SHP77 treated with DMSO at 0.1 percent for 48 hours (cell line): ENCODE data around the gene CRYAA.
"Not testable (repeated sequence)": the region's sequence is repeated elsewhere in the genome, so short reads cannot be mapped to it uniquely, and the experiment has no call there.

Experiments
- DNase-seq: peaks from one replicate; lab custom pipeline; 2025; lab: John Stamatoyannopoulos, UW

CRYAA gene, protein sequence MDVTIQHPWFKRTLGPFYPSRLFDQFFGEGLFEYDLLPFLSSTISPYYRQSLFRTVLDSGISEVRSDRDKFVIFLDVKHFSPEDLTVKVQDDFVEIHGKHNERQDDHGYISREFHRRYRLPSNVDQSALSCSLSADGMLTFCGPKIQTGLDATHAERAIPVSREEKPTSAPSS

DNA sequence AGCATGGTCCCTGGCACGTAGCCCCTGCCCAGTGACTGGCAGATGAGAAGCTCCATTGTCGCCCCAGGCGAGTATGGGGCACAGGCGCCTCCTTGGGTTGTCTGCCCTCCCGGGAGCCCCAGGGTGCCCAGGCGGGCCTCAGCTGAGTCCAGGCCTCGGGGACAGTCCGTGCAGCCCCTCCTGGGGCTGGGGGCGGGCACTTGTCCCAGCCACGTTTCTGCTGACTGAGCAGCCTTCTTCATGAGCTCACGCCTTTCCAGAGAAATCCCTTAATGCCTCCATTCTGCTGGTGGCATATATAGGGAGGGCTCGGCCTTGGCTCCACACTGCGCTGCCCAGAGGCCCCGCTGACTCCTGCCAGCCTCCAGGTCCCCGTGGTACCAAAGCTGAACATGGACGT, at the start of gene CRYAA:
Gene CRYAA (plus strand): TSS at position 301 of the 400 bp plus-strand sequence. CDS start 92 bp downstream, at position 393.
- DNase-seq, result not testable (repeated sequence)

DNA sequence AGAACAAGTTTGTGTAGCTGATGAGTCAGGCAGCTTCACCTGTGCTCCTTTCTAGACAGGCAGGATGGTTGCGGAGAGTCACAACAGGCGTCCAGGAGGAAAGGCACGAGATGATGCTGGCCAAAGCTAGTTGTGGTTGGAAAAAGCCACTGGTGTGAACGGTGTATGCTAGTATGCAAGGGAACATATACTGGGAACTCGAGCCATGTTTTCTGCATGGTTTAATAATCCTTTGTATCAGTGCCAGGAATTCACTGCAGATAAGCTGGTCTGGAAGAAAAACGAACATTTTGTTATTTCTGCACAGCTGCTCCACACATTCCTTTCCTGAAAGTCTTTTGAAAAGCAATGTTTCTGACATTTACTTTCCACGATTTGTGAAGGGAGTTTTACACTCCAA, 38.7 kb upstream of the CRYAA start:
- DNase-seq, result not testable (repeated sequence)

DNA sequence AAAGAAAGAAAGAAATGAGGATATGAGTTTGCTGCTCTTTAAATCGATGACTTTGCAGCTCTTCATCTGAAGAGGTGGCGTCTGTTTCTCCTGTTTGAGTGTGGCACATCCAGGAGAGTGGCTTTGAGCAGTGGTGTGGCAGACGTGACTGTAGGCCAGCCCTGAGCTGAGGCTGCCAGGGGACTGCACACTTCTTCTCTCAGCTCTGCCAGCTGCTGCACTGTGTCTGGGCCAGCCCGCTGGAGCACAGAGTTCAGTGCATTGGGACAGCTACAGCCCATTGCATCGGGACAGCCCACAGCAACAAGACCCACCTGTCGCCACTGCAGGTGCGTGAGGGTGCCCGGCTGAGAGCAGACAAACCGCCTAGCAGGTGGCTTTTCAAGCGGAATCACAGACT, 34.3 kb upstream of the CRYAA start:
- not testable (repeated sequence) for DNase-seq

DNA sequence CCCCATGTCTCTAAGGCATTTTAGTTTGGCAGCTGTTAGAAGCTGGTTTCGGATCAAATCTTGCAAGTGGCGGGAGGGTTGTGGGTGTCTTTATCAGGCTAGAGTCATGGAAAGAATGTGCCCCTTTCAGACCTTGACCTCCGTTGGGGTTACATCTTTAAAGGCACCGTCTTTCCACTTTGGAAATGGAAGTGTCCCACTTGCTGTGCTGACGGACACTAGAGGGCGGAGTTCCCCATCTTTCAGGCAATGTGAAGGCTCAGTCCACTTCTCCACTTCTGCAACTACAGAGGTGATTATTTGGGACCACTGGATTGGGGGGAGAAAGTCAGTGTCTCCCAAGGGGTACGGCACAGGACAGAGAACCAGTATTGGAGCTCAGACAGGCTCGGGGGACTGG, 29.9 kb upstream of the CRYAA start:
- not testable (repeated sequence) for DNase-seq

DNA sequence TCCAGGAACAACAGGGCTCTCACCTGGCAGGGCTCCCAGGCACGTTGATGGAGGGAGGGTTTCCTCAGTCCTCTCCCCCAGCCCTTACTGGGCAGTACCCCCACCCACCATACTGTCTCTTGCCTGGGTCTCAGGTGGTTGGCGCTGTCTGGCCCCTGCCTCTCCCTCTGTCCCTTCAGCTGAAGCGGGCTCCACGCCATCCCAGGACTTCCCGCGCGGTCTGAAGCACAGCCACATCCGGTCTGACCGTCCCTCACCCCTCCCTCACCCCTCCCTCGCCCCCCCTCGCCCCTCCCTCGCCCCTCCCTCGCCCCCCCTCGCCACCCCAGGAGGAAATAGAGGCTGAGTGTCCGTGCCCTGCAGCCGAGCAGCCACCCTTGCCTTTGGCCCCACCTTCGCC, 27.4 kb upstream of the CRYAA start:
- not testable (repeated sequence) for DNase-seq

DNA sequence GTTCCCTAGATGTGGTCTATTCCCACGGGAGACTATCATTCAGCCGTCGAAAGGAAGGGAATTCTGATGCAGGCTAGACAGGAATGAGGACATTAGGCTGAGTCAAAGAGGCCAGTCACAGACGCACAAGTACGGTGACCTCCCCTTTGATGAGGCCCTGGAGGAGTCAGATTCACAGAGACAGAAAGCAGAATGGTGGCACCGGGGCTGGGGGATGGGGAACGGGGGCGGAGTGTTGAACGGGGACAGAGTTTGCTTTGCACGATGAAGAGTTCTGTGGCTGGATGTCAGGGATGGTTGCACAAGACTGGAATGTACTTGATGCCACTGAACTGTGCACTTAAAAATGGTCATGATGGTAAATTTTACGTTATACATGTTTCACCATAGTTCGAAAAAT, 22.2 kb upstream of the CRYAA start:
- not testable (repeated sequence) for DNase-seq

DNA sequence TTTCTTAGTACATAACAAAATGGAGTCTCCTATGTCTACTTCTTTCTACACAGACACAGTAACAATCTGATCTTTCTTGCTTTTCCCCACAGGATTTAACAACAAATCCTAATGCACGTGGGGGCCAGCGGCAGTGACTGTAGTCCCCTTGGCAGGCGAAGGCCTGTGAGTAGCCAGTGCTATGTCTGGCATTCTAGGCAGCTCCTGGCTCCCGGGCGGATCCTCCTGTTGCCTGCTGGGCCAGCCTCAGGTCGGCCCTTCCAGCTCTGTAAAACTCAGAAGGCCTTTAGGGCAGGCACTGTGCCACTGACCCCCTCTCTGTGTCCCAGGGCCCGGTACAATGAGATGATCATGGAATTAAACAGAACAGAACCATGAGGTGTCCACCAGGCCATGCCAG, 20.8 kb upstream of the CRYAA start:
- DNase-seq, result not testable (repeated sequence)

DNA sequence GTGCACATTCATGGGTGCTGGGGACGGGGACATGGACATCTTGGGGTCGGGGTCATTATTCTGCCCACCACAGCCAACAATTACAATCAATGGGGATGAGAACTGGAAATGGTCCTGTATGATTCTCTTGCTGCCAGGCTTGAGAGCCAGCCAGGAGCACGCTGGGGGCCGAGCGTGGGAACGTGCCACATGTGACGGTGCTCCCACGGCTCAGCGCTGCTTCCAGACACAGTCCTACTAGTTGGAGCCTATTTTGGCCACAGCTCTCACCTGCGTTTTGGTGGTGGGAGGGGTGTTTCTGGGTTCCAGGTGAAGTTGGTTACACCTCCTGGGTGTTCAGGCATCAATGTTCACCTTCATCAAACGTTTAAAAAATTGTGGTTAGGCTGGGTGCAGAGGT, 19.5 kb upstream of the CRYAA start:
- DNase-seq, result not testable (repeated sequence)

DNA sequence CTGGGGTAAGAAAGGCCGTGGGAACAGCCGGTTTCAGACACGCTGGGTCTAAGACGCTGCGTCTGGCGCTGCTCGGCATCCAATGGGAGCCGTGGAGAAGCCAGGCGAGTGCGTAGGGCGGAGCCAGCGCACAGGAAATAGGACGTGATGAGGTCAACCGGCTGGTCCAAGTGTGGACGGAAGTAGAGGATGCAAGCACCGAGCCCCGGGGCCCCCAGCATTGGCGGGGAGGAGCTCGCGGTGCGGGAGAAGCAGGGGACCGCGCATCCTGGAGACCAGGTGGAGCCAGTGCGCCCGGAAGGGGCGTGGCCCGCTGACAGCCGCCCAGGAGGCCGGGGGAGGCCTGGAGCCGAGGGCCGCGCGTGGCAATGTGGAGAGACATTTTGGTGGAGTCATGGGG, 15.2 kb upstream of the CRYAA start:
- DNase-seq, result not testable (repeated sequence)

DNA sequence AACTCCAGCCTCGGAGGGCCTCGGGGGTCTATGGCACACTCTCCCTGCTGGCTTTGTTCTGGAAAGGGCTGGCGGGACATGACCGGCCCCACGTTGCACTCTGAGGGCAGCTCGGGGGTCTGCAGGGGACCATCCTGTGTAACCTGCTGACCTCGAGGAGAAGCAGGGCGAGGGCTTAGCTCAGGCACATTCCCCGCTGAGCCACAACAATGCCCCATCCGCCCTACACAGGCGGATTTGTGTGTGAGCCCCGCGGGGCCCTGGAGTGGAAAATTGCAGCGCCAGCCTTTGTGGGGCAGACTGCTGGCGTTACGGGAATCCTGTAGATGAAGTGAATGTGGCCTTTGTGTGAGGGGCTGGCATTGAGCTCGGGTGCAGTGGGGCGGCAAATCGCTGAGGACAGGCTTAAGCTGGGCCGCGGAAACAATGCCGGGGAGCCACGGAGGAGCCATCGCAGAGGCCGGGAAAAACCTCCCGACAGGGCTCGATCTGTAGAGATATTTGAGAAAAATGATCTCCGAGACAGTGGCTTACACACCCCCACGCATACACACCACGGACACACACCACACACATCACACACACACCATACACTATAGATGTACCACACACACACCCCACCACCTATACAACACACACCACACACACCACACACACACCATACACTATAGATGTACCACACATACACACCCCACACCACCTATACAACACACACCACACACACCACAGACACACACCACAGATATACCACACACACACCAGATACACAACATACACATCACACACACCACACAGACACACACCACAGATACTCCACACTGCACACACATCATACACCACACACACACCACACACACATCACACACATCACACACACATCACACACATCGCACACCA, 9.3 kb upstream of the CRYAA start:
- not testable (repeated sequence) for DNase-seq

DNA sequence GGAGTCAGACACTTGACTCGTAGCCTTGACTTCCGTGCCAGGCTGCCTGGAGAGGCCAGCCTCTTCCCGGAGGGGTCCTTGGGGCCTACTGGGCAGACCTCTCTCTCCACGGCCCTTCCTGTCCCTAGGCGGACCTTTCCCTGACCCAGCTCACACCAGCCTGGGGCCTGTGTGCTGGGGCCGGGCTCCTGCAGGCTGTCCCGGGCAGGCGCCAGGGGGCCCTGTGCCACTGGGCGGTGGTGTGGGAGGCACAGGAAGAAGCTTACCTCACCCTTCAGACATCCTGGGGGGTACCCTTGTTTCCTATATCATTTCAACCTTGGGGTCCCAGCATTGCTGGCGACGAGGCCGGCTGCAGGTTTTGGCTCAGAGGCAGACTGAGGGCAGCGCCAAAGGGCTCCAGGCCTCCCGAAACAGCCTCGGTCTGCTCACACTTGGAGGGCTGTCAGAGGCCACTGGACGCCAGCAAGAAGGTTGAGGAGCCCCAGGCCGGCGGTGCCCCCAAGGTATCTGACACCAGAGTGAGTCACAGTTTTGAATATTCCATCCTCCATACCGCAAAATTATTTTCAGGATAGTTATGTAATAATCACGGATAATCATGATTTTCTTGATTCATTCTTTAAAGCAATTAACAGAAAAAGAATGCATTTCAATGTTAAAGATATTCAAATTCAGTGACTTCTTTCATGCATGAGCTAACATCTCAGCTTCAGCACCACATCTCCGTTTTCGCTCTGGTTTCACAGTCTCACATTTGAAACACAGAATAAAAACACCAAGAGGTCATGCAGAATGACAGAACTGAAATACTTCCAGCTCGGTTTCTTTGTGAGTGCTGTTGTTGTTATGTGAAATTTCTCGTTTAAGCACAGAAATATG, 6.7 kb upstream of the CRYAA start:
- not testable (repeated sequence) for DNase-seq

DNA sequence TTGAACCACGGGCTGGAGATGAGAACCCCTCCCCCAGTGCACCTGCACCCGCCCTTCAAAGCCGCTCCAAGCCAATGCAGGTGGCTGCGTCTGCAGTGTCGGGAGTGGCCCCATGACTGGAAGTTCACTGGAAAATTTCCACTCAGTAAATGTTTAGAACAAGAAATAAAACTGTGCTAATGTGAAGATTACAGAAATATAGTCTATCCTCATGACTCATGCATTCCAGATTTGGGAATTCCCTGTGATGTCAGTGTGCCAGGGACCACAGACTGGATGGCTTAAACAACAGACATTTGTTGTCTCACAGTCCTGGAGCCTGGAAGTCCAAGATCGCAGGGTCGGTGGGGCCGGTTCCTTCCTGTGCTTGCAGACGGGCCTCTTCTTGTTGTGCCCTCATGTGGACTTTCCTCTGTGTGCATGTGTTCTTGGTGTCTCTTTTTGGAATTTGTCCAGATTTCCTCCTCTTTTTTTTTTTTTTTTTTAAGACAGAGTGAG, 6.1 kb upstream of the CRYAA start:
- not testable (repeated sequence) for DNase-seq

DNA sequence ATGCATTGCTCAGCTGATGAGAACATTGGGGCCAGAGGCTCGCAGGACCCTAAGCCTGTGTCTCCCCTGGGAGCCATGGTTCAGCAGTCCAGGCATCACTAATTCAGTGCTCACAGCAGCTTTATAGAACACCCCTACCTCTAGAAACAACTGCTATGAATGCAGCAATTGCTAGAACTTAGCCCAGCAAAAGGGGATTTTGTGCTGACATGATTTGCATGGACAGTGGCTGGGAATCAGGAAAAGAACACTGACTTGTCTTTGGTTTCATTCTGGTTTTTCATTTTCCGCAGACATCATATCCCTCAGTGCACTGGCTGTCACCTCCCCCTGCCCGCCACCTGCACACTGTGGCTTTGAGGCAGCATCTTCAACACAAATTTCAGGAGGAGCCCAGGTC, 4.0 kb upstream of the CRYAA start:
- not testable (repeated sequence) for DNase-seq

DNA sequence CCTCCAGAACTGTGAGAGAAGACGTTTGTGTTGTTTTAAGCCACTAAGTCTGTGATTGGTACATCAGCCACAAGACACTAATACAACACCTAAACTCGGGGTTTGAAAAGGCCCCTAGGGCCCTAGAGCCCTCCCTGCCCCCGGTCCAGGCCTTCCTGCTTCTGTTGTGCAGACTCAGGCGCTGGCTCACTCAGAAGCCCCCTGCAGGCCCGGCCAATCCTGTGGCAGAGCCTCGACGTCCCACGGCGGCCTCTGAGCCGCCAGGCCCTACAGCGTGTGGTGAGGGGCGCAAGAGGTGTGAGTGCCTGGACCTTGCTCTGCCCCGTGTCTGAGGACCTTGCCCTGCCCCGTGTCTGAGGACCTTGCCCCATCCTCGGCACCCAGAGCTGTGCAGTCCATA, 3.1 kb upstream of the CRYAA start:
- DNase-seq, result not testable (repeated sequence)

DNA sequence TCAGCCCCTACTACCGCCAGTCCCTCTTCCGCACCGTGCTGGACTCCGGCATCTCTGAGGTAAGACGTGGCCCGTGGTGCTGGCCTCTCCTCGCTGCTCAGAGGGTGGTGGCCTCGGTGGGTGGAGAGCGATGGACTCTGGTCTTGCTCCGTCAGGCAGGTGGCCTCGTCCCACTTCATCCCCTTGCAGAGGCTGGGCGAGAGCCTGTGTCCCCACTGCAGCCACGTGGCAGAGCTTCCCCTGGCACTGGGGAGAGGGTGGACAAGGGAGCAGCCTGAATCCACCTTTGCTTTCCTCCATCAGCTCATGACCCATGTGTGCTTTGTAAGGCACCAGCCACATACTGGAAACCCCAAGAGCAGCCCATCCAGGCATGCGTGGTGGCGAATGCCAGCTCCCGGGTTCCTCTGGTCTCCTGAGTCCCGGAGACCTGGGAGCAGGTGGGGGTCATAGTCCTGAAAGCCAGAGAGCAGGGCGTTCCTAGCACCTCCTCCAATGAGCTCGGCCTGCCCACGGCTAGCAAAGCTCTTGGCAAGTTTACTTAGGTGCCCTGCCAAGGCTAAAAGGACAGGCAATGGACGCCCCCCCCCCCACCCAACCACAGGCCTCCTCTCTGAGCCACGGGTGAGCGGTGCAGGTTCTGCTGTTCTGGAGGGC, 550 bp downstream of the CRYAA start:
- not testable (repeated sequence) for DNase-seq

DNA sequence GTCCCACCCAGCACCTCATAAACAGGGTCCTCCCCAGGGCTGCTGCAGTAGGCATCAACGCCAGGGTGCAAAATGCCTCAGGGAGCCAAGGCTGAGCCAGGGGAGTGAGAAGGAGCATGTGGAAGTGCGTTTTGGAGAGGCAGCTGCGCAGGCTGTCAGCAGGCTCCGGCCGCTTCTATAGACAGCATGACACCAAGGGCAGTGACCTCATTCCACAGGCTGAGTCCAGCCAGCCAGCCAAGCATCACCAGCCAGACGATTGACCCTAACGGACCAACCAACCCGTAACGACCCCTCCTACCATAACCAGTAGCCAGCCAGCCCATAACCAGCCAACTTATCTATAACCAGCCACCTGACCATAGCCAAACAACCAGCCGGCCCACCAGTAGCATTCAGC, 1.1 kb downstream of the CRYAA start:
- not testable (repeated sequence) for DNase-seq

DNA sequence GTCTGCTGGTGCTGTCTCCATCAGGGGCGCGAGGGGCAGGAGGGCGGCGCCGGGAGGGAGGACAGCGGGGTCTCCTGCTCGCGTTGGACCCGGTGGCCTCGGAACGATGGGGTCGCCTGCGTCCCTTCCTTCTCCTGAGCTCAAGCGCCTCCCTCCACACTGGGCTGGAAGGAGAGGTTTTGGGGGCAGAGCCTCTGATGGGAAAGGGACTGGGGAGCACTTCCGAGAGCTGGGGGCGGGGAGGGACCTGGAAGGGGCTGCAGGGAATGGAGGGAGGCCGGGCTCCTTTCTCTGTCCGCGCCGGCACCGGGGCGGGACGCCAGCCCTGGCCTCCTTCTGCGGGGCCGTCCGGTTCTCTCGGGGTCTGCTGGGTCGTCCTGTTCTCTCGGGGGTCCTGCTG, 4.0 kb downstream of the CRYAA start:
- not testable (repeated sequence) for DNase-seq

DNA sequence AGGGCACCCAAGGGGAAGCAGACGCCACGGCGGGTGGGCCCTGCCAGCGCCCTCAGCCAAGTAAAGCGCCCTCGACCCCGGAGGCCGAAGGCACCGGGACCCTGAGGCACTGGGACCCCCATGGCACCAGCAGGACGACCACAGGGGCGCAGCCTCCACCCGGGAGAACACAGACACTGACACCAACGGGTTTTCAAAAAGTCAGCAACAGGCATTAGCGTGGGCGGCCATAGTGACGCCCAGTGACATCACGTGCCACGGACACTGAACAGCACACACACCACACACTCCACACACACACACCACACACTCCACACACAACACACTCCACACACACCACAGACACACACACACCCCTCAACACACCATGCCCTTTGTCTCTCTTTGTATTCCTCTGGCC, 4.6 kb downstream of the CRYAA start:
- not testable (repeated sequence) for DNase-seq

DNA sequence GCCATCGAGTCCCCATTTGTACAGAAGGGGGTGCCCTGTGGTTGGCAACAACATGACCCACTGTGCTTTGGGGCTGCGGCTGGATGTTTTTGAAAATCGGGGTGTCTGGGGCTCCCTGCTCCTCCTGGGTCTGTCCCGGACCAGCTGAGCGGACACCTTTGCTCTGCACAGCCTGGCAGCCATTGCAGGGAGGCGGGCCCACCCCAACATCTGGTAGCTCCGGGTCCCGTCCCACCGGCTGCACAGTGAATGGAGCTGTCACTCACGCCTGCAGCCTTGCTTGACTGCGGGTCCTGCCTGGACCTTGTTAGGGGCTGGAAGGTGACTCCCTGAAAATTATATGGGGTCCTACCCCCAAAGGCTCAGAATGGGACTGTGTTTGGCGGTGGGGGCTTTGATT, 5.1 kb downstream of the CRYAA start:
- DNase-seq, result not testable (repeated sequence)

DNA sequence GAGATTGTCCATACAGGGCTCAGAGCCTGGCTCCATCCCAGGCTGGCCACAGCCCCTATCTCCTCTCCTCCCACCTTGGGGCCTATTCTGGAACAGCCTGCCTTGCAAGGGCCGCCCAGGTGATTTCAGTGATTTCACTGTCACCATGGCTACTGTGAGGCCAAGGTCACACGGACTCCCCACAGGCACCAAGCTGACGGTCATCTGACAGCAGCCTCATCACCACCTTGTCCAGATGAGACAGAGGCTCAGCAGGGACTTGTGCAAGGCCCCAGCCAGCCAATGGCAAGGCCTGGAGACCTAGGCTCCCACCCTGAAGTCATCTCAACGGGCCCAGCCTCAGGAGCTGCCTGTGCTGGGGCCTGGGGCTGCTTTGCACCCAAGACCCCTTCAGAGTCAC, 6.2 kb downstream of the CRYAA start:
- not testable (repeated sequence) for DNase-seq

DNA sequence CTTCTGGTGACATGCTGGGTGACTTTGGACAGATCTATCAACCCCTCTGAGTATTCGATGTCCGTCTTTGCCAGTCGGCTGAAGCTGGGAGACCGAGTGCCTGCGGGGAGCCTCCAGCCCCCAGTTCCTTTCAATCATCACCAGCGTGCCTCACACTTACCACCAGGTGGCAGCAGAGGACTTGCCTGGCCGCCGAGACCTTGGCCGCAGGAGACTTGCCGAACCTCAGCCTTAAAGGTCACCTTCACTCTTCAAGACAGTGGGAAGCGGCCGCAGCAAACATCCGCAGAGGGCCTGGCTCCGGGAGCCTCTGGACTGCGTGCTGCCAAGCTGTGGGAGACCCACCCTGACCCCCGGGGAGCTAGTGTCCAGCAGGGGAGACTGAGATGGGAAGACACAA, 7.8 kb downstream of the CRYAA start:
- DNase-seq, result not testable (repeated sequence)
